COLO668 (cell line): ENCODE results near the gene POLRMT.
A peak's percentile ranks its signal among the peaks of the same experiment; 100 is the strongest.

ENCODE experiments used
- DNase-seq: peaks from one replicate; lab custom pipeline; 2025; ENCODE audit not compliant: unreplicated experiment; lab: John Stamatoyannopoulos, UW

The POLRMT gene

DNA sequence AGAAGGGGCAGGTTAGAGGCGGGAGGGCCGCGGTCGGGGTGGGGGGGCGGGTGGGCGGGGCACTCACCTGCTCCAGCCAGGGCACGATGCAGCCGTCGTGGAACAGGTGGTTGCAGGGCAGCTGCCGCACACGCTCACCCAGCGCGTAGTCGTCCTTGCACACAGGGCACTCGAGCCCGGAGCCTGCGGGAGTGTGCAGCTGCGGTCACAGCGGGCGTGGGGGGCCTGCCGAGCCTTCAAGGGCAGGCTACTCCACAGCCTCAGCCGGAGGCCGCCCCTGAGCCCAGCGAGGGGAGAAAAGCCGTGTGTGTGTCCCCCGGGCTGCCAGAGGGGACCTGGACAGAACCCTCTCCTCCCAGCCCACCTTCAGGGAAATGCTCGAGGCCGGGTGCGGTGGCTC lies 15.0 kb upstream of the POLRMT start:
- peak; percentile 9 for DNase-seq

DNA sequence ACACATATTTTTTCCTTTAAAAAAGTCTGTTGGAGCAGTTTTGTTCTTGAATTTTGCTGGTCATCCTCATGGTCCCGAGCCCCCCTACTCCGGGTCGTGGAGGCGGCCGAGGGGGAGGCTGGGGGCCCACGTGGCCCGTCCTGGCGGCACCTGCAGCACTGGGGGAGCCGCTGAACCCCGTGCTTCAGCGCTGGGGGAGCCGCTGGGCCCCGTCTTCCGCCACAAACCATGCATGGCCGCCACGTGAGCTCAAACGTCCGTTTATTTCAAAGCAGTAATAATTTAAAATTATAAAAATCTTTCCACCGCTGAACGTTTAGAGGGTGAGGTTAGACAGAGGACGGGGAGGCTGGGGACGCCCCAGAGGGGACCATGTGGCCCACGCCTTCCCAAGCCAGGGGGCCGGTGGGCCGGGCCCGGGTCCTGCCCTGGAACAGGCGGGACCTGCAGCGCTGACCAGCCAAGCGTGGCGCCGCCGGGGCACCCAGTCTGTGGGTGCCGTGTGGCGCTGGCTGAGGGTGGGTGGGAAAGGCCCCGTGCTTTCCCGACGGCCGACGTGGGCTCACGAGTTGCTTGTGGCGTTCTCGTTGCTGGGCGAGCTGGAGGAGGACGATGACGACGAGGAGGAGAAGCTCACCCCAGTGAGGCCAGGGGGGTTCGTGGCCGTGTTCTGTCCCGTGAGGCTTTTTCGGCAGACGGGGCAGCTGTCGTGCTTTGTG lies 14.4 kb upstream of the POLRMT start:
- no peak for DNase-seq

DNA sequence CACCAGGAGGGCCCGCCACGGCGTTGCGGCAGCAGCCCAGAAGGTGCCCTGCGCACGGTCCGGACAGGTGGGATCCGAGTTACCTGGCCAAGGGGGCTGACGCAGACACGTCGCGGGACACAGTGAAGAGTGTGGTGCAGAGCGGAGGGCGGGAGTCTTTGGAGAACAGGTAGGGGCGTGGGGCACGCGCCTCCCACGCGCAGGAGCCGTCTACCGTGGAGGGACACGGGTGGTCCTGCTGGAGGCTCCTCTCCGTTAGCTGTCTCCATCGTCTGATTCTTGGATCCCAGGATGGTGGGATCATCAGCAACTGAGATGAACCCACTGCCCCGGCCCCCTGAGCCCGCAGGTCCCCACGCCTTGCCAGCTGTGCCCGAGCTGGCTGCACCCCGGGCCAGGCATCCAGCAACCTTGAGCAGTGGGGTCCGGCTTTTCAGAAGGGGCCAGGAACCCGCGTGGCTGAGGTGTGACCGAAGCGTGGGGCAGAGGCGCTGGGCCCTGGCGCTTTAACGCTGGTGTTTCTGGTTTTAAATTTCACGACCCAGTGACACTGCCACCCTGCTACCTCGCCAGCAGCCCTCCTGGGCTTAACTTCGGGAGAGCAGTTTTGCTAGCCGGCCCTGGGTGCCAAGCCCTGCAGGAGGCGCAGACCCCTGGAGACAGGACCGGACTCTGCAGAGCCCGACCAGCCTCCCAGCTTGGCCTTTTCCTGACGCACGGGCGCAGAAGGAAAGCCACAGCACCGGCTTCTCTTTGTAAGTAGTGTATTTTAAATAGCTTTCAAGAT lies 13.6 kb upstream of the POLRMT start:
- DNase-seq = no peak

DNA sequence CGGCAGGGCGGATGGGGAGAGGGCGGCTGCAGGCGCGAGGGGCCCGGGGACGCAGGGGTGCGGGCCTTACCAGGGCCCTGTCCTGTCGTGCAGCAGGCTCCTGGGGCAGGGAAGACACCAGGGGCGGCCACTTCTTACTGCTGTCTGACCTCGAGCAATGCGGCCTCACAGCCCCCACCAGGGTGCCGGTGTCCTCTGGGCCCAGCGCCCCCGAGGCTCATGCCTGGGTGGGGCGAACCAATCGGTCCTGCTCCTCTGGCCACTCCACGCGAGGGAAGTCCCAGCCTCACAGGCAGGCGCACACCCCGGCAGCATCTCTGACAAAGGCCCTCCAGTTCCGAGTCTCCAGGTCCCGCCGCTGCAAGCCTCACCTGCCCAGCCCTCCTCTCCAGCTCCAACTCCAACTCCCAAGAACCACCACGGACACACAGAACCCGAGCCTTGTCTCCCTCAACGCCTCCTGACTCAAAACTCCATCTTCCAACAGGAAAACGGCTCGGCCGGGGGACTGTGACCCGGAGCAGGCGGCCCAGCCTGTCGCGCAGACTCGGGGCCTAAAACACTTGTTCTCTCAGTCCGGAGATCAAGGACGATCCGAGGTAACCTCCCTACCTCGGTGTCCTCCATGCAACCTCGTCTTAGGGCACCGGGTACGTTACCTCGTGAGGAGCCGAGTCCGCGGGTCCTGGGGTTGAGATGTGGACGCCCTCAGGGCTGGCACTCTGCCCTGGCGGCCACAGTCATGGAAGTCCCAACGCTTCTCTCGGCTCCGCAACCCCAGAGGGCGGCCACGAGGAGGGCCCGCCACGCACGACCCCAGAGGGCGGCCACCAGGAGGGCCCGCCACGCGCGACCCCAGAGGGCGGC lies 12.8 kb upstream of the POLRMT start:
- DNase-seq = no peak

DNA sequence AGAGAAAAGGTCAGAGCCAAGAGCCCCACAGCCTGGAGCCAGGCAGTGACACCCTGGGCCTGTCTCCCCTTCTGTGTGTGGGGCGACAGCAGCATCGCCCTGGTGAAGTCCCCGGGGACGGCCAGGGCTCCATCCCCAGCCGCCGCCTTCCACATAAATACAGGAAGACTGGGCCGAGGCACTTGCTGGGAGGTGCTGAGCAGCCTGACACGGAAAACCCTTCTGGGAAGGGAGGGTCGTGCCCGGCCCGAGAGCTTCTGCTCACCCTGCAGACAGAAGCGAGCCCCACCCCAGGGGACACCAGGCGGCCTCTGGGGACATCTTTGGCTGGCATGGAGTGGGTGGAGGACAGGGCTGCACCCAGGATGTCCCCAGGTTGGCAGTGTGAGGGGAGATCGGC lies 11.5 kb upstream of the POLRMT start:
- no peak for DNase-seq

DNA sequence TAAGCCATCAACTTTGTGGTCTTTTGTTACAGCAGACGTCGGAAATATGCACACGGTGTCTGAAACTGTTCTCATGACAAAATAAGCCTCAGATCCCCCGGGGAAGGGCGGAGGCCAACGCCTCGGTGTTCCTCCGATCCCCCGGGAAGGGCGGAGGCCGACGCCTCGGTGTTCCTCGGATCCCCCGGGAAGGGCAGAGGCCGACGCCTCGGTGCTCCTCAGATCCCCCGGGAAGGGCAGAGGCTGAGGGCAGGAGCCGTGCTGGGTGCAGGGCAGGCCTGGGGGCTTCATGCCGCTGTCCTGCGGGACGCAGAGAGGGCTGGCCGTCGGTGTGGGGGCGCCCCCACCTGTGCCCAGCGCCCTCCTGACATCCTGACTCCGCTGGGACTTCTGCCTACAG lies 11.0 kb upstream of the POLRMT start:
- no peak for DNase-seq

DNA sequence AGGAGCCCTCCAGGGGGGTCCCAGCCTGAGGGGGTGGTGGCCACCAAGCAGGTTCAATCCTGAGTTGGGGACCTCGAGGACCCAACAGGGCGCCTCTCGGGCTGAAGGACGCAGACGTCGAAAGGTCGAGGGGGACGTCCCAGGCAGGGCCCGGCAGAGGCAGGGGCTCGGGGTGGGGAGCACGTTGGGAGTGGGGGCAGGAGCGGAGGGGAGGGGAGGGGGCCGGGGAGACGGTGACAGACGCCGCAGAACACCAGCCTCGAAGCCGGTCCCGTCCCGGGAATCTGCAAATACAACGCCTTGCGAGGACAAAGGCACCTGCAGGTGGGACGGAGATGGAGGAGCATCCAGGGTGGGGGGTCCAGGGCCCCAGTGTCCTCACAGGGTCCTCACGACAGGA lies 10.4 kb upstream of the POLRMT start:
- DNase-seq = no peak

DNA sequence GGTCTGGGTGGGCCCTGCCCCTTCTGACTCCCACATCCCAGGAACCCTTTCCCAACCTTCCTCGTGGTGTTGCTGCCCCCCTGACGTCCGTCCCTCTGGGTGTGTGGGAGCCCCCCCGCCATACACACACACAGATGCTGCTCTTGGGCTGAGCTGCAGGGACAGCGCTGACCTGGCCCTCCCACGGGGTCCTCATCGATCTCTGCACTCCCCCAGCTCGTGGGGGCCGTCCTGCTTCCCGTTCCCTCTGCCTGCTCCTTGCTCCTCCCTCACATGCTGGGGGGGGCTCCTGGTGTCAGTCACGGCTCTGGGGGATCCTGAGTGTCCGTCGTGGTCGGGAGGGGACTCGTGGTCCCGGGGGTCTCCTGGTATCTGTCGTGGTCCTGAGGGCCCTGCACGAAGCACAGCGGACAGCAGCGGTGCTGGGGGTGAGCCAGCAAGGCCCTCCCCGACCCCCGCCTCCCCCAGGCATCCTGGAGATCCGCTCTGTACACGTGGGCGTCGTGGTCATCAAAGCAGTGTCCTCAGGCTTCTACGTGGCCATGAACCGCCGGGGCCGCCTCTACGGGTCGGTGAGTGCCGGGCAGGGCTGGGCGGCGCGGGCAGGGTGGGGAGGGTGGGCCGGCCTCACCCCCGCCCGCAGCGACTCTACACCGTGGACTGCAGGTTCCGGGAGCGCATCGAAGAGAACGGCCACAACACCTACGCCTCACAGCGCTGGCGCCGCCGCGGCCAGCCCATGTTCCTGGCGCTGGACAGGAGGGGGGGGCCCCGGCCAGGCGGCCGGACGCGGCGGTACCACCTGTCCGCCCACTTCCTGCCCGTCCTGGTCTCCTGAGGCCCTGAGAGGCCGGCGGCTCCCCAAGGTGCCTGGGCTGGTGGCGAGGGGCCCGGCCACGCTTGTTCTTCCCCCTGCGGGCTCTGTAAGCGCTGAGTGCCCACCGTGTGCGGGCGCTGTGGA lies 9.7 kb upstream of the POLRMT start:
- no peak for DNase-seq

DNA sequence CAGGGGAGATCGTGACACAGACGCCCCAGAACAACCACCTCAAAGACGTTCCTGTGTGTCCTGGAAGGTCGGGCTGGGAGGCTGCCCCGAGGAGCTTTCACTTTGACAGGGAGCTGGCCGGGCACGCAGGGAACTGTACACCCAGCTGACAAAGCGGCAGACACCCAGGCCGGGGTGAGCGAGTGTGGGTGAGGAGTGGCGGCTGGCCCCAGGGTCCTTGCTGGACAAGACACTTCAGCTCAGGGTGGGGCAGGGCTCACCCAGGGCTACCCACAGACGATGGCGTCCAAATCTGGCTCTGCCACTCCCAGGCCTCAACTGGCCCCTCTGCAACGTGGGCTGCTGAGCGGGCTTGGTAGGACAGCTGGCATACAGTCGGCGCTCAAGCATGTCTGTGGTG lies 8.4 kb upstream of the POLRMT start:
- DNase-seq = peak; percentile 12

DNA sequence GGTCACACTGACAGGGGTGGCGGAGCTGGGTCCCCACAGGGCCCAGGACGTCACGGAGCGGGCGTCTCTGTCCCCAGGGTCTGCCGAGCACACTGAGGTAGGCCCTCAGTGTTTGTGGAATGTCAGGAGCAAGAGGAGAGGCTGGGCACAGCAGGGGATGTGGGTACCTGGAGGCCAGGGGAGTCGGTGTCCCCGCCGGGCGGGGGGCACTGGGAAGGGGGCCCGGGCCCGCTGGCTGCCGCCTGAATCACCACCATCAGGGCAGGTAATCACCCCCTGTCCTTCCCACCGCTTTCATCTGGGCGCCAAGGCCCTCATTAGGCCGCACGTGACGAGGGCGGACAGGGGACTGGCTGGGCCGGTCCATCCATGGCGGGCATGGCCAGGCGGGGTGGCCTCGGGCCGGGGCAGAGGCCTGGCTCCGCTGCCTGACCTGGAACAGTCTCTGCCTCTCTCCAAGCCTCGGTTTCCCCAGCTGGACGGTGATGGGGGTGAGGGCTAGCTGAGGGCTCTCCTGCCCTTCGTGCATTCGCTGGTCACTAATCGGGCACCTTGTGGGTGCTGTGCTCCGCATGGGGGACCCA lies 7.4 kb upstream of the POLRMT start:
- DNase-seq = no peak

DNA sequence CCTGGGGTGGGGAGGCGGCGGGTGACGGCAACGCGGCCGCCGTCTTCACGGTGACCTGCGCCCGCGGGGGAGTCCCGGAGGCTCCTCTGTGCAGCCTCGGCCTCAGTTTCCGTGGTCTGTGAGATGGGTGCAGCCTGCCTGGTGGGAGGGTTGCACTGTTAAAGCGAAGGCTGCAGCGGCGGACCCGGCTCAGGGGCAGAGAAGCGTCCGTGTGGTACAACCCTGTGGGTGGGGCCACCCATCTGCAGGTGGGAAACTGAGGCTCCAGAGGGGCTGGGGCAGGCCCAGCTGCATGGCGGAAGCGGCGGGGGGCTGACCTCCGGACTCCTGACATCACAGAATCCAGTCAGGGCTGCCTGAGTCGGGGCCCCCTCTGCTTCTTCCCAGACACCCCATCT lies 6.8 kb upstream of the POLRMT start:
- no peak for DNase-seq

DNA sequence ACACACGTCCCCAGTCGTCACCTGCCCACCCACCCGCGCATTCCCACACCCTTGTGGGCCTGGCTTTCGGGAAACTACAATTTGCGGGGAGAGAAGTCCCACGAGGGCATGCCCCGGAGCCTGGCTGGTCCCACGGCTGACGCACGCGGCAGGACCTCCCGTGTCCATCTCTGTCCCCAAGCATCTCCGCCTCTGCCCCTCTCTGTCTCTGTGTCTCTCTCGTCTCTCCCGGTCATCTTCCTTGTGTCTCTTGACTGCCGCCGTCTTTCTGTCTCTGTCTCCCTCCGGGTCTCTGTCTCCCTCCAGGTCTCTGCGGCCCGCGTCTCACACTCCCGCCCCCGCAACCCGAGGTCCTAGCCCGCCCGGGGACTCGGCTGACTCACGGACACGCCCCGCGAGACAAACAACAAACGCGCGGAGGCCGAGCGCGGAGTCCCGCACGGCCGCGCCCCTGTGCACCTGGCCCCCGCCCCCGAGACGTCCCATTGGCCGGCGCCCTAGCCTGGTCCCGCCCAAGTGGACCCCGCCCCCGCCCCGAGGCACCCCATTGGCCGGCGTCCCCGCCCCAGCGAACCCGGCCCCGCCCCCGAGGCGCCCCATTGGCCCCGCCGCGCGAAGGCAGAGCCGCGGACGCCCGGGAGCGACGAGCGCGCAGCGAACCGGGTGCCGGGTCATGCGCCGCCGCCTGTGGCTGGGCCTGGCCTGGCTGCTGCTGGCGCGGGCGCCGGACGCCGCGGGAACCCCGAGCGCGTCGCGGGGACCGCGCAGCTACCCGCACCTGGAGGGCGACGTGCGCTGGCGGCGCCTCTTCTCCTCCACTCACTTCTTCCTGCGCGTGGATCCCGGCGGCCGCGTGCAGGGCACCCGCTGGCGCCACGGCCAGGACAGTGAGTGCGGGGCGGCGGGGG lies 6.2 kb upstream of the POLRMT start, which contains the start of gene FGF22:
TSS of gene FGF22 (plus strand) at position 627 of the 908 bp plus-strand sequence. CDS start at position 674, 47 bp downstream.
- peak; percentile 95 for DNase-seq

DNA sequence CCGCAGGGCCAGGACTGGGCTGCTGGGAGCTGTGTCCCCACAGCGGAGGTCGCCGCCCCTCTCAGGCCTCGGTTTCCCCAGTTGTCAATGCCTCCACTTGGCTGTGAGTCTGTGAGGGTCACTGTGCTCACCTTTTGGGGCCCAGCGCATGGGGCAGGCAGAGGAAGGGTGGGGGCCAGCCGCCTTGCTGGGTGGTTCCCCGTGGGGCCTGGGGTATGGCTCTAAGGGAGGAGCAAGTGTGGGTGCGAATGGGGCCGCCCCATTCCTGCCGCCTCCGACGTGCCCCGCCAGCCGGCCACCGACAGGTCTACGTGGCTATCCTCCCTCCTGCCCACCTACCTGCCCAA lies 5.5 kb upstream of the POLRMT start:
- no peak for DNase-seq

DNA sequence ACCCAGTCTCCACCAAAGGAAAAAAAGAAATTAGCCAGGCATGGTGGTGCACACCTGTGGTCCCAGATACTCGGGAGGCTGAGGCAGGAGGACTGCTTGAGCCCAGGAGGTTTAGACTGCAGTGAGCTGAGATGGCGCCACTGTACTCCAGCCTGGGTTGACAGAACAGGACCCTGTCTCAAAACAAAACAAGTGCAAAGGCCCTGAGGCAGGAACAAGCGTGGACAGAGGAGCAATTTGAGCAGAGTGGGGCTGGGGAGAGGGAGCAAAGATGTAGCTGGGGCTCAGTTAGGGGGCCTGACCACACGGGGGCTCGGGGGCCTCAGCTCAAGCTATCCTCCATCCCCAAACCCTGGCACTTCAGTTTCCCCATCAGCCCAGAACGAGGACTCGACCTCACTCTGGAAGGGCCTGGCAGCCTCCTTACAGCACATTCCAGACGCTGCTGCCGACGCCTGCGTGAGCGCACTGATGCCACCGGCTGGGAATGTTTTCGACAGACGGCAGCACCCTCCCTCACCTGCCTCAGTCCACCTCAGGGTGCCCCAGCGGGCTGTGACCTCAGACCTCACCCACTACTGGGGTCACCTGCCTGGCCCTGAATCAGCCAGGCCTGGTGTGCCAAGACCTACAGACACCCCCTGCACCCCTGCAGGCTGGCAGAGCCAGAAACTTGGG lies 1.8 kb upstream of the POLRMT start:
- no peak for DNase-seq

DNA sequence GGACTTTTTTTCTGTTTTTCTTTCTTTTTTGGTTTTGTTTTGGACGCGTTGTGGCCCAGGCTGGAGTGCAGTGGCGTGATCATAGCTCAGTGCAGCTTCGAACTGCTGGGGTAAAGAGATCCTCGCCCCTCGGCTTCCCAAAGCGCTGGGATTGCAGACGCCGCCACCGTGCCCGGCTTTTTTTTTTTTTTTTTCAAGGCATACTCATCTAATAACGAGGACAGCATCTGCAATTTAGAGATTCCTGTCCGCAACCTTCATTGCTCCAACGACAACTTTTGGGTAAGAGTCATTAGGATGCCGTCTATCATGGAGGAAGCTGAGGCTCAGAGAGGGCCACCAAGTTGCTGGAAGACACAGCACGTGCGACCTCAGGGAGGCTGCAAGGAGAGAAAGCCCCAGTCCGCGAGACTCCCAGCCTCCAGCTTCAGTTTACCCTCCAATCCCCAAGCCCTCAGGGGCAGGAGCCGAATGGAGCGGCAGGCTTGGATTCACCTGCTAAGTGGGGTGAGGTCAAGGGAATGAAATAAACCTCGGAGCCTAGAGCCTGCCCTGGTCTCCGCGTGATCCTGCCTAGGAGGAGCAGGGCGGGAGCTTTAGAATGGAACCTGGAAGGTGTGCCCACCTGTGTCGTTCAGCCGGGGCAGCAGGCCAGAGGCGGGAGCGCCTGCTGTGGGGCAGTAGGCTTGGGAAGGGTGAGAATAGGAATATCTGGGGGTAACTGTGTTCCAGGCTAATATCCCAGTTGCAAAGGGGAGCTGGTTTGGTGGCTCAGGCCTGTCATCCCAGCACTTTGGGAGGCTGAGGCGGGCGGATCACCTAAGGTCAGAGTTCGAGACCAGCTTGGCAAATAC lies 676 bp upstream of the POLRMT start:
- DNase-seq = peak; percentile 16

DNA sequence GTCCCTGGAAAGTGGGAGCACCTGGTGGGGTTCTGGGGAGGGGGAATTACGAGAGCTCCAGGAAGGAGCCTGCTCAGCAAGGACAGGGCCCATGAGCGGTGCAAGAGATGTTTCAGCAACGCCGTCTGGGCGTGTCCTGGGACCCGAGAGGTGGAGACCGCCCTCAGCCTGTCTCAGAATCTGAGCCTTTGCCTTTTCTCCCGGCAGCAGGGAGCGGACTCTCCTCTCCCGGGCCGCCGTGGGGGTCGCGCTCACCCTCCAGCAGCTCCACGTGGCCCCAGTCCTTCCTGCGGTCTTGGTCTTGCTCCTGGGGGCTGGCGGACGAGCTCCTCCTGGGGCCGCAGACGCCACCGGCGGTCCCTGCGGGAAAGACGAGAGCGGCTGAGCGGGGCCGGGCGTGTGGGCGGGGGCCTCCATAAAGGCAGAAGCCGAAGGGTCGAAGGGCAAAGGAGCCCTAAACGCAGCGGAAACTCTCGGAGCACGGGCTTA lies 714 bp downstream of the POLRMT start:
- peak; percentile 46 for DNase-seq

DNA sequence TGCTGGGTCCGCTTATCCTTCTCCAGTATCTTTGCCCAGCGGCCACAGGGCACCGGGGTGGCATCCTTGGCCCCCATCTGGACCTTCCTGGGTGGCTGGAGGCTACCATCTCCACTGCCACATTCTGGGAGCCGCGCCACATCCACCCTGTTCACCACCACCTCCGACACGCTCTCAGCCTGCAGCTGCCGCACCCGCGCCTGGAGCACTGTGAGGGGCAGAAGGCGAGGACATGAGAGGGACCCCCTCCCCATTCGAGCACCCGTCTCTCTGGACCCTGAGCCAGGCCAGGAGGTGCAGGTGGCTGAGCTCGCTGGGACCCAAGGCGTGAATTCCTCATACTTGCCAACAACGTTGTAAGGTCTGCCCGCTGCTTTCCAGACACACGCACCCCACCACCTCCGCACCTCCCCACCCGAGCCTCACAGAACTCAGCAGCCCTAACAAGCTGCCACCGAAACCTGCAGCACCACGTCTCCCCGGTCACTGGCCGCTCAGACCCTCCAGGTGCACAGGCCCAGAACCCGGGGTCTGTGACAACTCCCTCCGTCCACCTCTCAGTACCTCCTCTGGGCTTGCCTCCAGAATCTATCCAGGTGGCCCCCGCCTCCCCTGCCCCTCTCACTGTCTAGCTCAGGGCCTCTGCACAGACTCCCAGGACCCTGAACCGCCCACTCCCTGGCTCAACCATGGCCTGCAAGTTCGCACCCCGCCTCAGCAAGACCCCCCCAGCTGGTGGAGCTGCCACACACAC lies 3.2 kb downstream of the POLRMT start:
- no peak for DNase-seq
